T-helper 2 cell treated with Interferon-gamma antibody and Interleukin-4, amounts not matched to agents 100 ng/mL and 5 ng/mL, for 36 hours (primary cell): ENCODE data around the gene GPSM1. TPM values are rescaled to one million over a fixed set of nuclear protein-coding genes. Genes with fewer than 3 reads are reported as not detected.

Source experiments
- intact Hi-C: fragments of 100-400 bp; cut with micrococcal nuclease; formaldehyde crosslinking; loops from one replicate; pipeline ENCODE4 v1.15.1; 2023
- total RNA-seq: library from RNA; stranded (reverse); gene quantifications from 2 replicates; pipeline ENCODE4 v1.2.3, GENCODE V29; 2022

The GPSM1 gene, protein sequence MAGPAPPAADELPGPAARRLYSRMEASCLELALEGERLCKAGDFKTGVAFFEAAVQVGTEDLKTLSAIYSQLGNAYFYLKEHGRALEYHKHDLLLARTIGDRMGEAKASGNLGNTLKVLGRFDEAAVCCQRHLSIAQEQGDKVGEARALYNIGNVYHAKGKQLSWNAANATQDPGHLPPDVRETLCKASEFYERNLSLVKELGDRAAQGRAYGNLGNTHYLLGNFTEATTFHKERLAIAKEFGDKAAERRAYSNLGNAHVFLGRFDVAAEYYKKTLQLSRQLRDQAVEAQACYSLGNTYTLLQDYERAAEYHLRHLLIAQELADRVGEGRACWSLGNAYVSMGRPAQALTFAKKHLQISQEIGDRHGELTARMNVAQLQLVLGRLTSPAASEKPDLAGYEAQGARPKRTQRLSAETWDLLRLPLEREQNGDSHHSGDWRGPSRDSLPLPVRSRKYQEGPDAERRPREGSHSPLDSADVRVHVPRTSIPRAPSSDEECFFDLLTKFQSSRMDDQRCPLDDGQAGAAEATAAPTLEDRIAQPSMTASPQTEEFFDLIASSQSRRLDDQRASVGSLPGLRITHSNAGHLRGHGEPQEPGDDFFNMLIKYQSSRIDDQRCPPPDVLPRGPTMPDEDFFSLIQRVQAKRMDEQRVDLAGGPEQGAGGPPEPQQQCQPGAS
- 10.7 and 11.4 TPM in 2 replicates for total RNA-seq

DNA sequence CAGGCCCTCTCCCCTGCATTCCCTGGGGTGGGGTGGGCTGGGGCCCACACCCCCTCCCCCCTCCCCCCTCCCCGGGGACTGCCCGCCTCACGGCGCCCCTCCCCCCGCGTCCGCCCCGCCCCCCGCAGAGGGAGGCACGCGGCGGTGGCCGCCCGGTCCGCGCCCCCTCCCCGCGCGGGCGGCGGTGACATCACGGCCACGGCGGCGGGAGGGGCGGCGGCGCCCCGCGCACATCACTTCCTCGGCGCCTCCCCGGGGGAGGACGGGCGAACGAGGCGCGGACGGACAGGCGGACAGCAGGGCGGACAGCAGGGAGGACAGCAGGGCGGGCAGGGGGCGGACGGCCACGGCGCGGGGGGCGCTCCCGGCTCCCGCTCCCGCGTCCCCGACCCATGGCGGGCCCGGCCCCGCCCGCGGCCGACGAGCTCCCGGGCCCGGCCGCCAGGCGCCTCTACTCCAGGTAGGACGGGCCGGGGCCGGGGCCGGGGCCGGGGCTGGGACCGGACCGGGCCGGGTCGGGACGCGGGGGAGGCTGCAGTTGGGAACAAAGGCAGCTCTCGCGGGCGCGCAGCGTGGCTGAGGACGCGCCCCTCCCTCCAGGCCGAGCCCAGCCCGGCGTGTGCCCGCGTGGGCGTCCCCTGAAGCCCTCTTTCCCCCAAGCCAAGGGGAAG is at the start of gene GPSM1:
Gene GPSM1 (plus strand): TSS at position 236 of the 671 bp plus-strand sequence. CDS start 157 bp downstream, at position 393.
- intact Hi-C loops = no loop called here

DNA sequence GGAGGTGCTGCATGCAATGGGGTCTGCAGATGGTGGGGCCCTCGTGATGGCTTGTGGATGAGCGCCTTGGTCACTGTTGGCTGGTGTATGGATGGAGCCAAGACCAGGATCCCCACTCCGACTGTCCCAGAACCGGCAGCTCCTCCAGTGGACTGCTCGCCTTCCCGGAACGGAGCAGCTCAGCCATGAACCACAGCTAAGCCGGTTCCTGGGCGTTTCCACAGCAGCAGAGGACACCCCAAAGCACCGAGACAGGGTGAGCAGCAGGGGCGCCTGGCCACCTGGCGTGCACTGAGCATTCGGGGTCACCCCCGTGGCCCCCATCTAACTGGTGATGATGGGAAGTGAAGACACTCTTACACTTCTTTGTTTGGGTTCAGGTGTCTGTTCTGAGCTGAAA is 49.6 kb upstream of the GPSM1 start:
- intact Hi-C loops = no loop called here

DNA sequence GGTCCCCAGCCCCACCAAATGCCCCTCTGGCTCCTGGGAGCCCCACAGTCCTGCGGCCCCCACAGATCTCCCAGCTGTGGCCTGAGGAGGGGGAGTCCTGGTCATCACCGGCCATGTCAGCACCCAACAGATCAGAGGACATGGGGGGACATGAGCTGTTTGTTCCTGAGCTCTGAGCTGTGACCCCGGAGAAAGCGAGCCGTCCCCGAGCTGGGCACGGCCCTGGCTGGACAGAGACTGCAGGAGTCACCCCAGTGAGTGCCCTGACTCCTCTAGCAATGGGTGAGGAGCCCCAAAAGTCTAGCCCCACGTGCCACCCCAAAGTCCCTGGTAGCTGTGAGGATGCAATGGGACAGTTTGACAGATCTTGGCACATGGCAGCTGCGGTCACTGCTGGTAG is 49.1 kb upstream of the GPSM1 start:
- intact Hi-C loops = no loop called here

DNA sequence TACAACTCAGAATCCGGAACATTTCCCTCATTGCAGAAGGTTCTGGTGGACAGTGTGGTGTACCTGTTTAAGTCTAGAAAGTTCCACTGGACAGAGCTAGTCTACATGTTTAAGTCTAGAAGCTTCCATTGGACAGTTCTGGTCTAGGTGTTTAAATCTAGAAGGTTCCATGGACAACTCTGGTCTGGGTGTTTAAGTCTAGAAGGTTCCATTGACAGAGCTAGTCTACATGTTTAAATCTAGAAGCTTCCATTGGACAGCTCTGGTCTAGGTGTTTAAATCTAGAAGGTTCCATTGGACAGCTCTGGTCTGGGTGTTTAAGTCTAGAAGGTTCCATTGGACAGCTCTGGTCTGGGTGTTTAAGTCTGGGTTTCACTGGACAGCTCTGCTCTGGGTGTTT is 48.4 kb upstream of the GPSM1 start:
- intact Hi-C loops = no loop called here

DNA sequence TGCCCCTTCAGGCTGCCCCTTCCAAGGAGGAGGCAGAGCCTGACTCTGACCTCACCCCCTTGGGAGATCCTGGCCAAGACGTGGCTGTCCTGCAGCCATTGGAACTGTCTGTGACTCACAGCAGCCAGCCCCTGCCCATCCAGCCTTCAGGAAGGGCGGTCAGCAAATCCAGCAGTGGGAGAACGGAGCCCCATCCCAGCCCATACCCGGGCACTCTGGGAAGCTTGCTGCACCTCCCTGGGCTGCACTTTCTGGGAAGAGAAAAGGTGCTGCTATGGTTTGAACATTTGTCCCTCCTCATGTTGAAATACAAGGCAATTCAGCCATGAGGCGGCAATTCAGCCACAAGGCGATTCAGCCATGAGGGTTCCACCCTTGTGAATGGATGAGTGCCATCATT is 47.9 kb upstream of the GPSM1 start:
- intact Hi-C loops = no loop called here

DNA sequence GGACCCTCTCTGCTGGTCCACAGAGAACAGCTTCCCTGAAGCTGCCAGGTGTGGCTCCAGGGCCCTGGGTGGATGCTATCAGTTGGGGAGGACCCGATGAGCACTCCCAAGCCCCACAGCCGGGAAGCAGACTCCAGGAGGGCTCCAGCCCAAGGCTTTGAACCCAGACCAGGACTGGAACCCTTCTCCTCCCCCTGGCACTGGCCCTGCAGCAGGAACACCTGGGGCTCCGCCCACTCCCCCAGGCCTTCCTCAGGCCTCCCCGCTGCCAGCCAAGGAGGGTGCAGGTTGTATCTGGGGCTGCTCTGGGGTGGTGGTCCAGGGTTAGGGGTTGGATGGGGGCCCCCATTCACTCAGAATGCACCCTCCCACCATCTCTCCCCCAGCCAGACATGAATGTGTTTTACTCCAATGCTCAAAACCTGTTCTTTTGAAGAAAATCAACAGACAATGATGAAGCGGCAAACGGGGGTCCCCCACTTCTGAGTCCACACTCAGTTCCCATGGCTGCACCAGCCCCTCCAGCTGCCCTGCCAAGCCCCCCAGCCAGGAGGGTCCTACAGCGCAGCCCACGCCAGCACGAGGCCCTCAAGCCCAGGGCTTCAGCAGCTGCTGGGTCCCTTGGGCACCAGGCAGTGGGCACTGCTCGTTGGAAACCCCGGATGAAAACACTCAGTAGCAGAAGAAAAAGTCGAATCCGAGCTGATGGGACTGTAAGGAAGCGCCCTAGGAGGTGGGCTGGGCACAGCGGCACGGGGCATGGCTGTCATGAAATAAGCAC is 46.6 kb upstream of the GPSM1 start:
- intact Hi-C loops = no loop called here

DNA sequence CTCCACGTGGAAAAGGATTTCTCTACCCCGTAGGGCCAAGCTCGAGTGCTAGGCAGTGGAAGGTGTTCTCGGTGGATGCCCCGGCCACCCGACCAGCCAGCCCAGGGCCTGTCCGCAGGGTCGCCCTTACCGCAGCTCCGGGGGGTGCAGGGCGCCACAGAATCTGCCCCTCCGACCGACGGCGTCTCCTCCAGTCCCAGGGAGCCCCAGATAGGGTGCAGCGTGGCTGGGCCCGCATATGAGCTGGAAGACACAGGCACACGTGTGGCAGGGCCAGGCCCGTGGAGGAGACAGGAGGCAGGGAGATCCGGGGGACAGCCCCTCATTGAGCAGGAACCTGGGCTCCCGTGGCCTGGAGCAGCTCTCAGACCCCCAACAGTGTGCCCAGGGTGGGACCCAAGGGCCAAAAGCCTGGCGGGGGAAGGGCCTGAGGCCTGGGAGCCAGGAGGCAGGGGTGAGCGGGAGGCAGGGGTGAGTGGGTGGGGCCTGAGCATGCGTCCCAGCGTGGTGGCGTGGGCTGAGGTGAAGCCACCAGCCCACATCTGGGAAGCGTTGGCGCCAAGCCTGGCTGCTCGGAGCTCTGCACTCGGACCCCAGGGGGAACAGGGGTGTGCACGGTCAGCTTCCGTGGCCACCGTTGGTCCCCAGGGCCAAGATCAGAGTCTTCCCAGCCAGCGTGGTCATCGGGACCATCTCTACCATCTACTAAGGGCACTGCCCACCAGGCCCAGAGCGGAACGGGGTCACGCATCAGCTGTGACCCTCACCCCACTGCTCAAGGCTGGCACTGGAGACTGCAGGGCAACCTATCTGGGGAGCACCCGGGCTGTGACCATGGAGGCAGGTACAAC is 45.7 kb upstream of the GPSM1 start:
- intact Hi-C loops = no loop called here

DNA sequence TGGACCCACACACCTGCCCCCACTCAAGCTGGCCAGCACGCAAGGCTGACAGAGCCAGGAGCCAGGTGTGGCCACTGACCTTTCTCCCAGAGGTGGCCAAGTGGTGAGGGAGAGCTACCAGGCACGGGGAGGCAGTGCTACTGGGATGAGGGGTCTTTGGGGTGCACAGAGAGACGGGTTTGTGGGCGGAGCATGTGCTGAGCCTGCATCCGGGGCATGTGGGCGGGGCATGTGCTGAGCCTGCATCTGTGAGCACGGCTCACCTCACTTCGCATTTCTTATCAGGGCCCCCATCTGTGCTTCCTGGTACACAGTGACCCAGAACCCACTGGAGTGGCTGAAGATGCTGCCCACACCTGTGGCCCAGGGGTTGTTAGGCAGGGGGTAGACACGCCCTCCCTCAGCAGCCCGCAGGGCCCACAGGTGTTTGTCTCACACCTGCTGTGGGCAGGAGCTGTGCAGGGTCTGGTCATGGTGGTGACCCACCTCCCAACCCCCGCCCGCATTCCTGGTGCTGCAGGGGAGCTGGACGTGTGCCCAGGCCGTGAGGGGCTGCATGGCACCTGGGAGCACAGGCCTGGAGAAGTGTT is 45.0 kb upstream of the GPSM1 start:
- intact Hi-C loops = no loop called here

DNA sequence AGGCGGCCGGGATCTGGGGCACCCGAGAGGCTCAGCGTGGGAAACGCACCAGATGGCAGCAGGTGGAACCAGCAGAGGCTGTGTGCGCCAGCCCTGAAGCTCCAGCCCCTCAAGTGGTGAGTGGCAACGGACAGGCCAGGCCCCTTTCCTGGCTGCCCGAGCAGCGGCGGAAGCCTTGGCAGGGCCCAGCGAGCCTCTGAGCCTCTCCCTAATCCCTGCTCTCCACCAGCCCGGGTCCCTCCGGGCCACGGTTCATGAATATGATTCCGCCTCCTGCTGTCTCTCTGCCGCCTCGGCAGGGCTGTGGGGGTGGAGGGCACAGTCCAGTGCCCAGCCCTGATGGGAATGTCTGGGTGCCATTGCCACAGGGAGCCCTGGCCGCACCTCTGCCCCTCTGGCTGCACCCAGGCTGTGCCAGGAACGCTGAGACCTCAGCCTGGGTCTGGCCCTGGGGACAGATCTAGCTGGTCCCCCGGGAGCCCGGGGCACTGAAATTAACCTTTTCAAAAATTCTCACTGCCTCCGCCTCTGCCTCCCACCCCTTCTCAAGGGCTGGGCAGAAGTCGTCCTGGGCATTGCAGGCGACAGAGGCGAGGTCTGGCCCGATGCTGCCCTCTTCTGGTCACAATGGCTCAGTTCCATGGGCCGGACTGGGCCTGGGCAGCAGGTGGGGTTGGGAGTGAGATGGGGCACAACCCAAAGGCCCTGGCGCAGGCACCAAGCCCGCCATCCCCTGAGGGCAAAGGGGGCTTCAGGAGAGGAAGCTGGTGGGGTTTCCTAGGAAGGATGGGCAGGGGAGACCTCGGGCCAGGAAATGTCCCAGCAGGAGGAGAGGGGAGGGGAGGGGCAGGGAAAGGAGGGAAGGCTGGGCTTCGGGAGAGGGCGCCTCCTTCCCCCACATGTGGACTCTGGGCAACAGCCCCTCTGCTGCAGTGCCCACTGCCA is 43.8 kb upstream of the GPSM1 start:
- intact Hi-C loops = loop anchor here (1.0 kb wide), 1 partner anchor 113 kb away; no protein-coding TSS in a partner anchor

DNA sequence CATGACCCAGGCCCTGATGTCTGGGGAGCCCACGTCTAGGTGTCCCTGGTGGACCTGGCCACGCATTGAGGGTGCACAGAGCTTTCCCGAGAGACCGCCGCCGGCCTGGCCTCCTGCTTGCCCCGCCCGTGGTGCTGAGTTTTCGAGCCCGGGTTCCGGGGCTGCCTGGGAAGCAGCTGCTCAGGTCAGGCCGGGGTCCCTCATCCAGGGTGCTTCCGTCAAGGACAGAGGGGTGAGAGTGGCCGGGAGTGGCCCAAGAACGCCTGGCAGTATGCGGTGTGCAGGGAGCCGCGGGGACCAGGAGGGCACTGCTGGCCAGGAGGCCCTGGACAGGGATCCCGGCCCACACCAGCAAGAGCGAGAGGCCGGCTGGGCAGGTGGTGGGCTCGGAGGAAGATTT is 43.0 kb upstream of the GPSM1 start:
- intact Hi-C loops = no loop called here

DNA sequence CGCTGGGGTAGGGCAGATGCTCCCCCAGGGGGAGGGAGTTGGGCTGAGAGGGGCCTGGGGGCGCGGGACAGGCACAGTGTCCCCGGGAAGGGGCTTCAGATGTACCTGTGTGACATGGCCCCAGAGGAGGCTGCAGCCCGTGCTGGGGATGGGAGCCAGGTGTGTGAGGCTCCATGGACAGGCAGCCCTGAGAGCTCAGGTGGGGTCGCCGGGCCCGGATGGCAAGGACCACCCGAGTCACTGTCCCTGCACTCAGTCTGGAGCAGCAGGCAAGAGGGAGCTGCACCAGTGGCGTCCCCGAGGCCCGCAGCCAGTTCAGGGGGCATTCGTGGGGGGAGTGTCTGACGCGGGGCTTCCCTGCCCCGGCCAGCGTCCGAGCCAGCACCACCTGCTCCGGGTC is 42.4 kb upstream of the GPSM1 start:
- intact Hi-C loops = no loop called here

DNA sequence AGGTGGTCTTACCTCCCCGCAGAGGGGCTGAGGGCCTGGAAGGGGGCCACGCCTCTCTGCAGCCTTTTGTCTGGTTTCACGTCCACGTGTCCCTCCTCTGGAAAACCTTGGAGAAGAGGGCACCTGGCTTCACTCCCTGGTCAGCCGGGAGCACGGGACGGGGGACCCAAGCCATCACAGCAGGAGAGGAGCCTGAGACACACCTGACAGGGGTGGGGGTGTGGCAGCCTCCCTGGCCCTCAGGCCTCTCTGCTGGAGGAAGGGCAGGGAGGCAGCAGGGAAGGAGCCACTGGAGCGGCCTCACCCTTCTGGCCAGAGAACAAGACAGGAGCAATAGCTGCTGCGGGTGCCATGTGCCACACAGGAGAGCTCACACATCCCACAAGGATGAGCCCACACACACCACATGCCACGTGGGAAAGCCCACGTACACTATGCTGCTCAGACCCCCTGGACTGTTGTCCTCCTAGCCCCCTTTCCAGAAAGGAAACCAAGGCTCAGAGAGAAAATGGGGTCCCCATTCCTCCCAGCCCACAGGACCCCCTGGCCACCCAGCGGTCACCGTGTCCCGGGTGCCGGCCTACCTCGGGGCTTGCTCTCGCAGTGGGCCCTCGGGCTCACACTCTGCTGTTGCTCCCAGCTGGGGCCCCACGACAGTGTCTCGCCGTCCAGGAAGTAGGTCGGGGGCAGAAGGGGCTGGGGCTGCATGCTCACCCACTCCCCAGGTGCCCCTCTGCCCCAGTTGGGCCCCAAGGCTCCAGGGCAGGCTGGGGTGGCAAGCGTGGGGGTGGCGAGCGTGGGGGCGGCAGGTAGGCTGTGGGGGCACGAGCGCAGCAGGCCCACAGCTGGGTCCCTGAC is 41.6 kb upstream of the GPSM1 start:
- intact Hi-C loops = no loop called here

DNA sequence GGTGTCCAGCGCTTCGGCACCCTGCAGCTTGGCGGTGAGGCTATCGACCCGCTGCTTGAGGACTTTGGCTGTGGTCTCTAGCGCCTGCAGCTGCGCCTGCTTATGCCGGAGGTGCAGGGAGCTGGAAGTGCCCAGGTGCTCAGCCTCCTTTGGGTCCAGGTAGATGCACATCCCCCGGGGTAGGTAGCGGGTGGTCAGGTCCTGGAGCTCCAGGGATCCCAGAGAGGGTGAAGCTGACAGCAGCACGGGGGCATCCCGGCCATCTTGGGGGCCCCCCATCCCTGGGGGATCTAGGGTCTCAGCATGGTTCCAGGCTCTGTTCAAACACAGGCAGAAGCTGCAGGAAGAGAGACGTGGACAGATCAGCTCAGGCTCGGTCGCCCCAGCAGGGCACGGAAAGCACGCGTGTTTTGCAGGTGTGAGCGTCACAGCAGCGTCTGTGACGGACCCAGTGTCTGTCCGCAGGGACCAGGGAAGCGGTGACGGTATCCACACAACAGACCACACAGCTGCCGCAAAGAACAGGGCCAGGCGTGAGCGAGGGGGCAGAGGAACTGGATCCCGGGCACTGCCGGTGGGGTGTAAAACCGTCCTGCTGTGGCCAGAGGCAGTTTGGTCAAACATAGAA is 40.9 kb upstream of the GPSM1 start:
- intact Hi-C loops = no loop called here

DNA sequence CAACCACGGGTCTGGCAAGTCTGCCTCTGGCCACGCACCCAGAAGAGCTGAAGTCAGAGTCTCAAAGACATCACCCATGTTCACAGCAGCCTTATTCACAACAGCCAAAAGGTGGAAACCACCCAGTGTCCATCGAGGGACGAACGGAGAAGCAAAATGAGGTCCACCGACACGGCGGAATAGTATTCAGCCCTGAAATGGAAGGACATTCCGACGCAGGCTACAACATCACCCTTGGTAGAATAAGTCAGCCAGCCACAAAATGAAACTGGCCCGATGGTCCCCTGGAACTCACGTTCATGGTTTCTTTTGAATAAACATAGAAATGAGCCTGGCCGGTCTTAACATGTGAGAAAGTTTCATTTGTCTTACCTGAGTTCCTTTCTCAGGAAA is 40.4 kb upstream of the GPSM1 start:
- intact Hi-C loops = no loop called here

DNA sequence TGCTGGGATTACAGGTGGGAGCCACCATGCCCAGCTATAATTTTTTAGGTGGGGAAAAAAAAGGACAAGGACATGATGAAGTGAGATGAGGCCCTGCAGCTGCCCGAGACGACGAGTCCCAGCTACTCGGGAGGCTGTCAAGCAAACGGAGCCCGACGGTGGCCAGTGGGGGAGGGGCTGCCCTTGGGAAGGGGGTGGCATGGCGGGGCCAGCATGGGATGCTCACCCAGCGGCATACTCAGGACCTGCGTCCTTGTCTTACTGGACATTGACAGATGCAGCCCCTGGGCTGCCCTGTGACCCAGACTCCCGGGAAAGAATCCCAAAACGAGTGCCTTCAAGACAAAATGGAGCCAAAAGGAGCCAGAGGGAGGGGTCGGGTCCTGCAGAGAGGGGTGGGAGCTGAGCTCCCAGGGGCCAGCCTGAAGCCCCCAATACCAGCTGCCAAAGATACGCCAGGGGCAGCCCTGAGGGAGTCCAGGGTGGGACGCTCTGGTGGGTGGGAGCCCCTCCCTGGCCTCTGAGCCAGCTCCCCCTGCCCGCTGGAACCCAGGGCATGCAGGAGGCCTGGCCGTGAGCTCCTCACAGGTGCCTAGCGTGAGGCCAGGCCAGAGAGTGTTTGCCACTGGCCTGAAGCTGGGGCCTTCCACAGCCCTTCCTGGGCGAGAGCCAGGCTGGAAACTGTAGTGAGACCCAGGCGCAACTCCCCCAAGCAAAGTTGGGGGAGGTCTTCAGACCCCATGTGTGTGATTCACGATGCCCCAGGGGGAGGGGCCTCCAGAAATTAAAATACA is 39.2 kb upstream of the GPSM1 start:
- intact Hi-C loops = no loop called here

DNA sequence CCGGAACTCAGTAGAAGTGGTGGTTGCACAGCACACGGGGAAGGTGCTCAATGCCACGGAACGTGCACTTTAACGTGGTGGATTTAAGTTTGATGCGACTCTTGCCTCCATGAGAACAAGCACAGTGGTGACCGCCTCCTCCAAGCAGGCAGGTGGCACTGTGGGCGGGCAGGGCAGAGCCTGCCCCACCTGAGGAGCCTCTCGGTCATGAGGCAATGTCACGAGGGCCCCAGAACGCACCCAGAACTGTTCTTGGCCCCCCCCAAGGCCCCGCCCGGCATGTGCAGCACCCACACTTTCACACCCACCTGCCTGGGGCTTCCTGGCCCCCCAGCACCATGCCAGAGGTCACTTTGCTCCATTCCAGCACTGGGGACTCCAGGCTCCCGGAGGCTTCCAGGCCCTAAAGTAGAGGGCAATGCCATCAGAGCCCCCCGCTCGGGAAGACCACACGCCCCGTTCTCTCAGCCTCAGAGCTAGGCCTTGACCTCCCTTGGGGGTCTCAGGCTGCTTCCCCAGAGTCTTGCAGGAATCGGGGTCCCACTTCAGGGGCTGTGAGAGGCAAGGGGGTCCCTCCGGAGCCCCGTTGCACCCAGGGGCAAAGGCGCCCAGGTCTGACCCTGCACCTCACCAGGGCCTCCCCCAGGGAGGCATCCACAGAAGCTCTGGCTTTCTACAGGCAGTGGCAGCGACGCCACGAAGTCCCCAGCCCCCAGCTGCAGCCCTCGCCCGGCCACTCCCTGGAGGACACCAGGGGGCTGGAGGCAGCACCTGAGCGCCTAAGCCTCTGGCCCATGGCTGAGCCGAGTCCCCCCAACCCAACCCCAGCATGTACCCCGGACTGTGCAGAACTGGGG is 37.5 kb upstream of the GPSM1 start:
- intact Hi-C loops = no loop called here
